Jurkat, Clone E6-1 (cell line): ENCODE results near the gene PCCA. TPM values are rescaled to one million over a fixed set of nuclear protein-coding genes. Genes with fewer than 3 reads are reported as not detected.
"Not testable (repeated sequence)": the region's sequence is repeated elsewhere in the genome, so short reads cannot be mapped to it uniquely, and the experiment has no call there.

Source experiments
- DNase-seq: peaks from one replicate; pipeline ENCODE4 v3.0.0-alpha.2; 2011; ENCODE audit warnings: low read depth, low spot score
- H3K4me3 ChIP-seq: 2 replicates; pipeline ENCODE4 v1.5.1; 2011; ENCODE audit warnings: mild to moderate bottlenecking, low read length, control low read depth, moderate library complexity
- polyA plus RNA-seq: library from polyadenylated mRNA; unstranded; fragments of >200 nt; gene quantifications from one replicate; pipeline ENCODE4 v1.2.1, GENCODE V29; 2012; ENCODE audit warnings: missing spikeins; ENCODE audit not compliant: insufficient read length, insufficient read depth

PCCA gene, protein sequence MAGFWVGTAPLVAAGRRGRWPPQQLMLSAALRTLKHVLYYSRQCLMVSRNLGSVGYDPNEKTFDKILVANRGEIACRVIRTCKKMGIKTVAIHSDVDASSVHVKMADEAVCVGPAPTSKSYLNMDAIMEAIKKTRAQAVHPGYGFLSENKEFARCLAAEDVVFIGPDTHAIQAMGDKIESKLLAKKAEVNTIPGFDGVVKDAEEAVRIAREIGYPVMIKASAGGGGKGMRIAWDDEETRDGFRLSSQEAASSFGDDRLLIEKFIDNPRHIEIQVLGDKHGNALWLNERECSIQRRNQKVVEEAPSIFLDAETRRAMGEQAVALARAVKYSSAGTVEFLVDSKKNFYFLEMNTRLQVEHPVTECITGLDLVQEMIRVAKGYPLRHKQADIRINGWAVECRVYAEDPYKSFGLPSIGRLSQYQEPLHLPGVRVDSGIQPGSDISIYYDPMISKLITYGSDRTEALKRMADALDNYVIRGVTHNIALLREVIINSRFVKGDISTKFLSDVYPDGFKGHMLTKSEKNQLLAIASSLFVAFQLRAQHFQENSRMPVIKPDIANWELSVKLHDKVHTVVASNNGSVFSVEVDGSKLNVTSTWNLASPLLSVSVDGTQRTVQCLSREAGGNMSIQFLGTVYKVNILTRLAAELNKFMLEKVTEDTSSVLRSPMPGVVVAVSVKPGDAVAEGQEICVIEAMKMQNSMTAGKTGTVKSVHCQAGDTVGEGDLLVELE
- polyA plus RNA-seq = 27.1 TPM

DNA sequence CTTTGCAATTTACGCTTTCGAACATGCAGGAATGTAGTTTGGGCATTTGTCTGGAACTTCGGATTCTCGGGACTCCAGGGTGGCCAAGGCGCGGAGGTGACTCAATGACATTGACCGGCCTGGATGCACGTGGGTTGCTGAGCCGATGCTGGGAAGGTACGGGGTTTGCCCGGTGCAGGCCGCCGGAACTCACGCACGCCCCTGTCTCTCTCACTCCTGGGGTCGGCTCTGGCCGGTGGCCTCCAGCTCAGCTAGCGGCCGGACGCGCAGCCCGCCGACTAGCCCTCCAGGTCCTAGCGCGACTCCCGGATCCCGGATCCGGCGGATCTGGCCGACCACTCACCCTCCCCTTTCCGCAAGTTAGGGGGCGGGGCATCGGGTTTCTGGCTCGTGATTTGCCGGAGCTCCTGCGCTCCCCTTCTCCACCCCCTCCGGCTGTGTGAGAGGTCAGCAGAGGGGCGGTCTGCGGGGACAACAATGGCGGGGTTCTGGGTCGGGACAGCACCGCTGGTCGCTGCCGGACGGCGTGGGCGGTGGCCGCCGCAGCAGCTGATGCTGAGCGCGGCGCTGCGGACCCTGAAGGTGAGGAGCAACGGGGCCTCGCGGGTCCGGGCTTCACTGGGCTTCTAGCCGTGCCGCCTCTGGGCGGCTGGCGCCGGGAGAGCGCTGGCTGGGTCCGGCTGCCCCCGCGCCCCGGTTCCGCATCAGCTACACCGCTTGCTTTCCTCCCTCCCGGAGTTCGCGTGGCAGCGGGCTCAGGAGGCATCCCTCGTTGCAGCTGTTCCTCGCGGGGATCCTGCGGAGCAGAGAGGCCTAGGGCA lies at the start of gene PCCA:
Gene PCCA (plus strand): TSS at position 450 of the 821 bp plus-strand sequence. CDS start 28 bp downstream, at position 478.
- DNase-seq = peak; percentile 57
- peak within 1 kb of the TSS; percentile 82 for H3K4me3 ChIP-seq

DNA sequence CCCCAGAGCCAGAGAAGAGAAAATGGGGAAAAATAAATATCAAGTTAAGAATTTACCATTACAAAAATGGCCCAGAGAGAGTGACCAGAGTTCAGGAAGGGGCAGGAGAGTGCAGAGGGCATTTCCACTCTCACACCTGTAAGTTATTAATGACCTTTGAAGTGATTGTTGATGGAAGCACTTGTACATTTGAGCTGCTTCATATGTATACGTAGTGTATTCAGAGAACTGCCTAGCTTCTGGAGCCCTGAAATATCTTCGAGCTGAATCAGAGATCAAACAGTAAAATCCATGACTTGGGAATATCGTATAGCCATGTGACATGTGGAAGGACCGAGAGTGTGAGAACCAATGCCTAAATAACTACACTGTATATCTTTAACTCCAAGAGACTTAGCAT lies 49.2 kb upstream of the PCCA start:
- no peak overlapping the region for H3K4me3 ChIP-seq
- DNase-seq = no peak

DNA sequence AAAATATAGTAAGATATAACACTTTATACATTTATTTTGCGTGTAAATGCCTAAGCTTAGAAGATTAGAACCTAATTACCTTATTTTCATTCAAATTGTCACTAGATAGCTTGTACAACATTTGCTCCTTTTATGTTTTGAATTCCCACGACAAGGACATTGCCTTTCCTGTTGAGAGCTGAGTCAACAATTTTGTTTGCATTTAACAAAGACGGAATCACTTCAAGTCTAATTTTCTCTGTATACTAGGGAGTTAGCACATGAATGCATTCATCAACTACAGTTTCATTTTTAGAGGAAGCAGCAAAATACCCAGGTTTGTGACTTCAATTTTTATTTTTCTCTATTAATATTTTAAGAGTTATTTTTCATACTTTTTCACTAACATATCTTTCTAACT lies 48.7 kb upstream of the PCCA start:
- DNase-seq = no peak
- no peak overlapping the region for H3K4me3 ChIP-seq

DNA sequence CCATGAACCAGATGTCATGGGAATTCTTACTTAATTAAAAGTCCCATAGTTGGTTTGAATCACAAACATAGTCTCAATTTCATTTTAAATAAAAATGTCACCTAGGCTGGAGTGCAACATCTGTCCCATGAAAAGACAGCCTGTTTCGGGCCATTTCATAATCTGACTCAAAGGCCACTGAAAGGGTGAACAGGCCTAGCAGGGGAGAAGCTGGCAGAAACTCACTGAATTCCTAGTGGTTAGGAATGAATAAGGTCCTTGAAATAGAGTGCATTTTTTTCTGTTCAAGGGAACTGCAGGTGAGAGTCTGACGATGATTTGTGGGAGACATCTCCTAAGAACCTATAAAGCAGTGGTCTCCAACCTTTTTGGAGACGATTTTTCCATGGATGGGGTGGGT lies 44.0 kb upstream of the PCCA start:
- DNase-seq = no peak
- H3K4me3 ChIP-seq = no peak overlapping the region

DNA sequence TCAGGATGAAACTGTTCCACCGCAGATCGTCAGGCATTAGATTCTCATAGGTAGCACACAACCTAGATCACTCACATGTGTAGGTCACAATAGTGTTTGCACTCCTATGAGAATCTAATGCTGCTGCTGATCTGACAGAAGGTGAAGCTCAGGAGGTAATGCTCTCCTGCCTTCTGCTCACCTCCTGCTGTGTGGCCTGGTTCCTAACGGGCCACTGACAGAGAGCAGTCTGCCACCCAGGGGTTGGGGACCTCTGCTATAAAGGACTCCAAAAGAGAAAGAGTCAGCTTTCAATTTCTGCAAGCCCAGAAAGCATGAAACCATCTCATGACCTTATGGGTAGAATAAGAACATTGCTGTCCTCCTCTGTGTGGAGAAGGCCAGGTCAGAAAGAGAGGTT lies 43.5 kb upstream of the PCCA start:
- no peak for DNase-seq
- no peak overlapping the region for H3K4me3 ChIP-seq

DNA sequence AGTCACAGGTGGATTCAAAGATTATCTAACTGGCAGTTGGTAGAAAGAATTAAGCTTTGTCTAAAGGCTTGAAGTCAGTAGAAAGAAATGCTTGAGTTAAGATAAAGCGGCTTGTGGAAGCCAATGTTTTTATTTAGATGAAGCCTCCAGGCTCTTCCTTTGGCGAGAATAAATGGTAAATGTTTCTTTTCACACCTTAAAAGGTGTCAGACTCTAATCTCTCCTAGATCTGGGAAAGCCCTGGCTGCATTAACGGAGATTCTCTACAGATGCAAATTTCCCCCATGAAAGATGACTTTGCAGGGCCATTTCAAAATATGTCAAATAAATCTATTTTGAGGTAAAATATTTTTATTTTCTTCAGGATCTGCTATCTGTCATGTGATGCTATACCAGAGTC lies 37.8 kb upstream of the PCCA start:
- DNase-seq = no peak
- H3K4me3 ChIP-seq = no peak overlapping the region

DNA sequence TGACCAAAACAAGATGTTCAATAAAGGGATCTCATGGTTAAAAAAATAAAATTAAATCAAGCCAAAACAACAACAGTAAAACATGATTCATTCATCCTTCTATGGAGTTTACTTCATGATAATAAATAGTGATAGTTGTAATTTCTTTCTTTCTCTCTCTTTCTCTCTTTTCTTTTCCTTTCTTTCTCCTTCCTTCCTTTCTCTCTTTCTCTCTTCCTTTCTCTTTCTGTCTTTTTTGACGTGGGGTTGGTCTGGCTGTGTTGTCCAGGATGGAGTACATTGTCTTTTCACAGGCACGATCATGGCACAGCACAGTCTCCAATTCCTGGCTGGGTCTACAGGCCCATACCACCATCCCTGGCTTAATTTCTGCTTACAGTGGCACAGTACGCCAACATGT lies 29.1 kb upstream of the PCCA start:
- H3K4me3 ChIP-seq = no peak overlapping the region
- DNase-seq = no peak

DNA sequence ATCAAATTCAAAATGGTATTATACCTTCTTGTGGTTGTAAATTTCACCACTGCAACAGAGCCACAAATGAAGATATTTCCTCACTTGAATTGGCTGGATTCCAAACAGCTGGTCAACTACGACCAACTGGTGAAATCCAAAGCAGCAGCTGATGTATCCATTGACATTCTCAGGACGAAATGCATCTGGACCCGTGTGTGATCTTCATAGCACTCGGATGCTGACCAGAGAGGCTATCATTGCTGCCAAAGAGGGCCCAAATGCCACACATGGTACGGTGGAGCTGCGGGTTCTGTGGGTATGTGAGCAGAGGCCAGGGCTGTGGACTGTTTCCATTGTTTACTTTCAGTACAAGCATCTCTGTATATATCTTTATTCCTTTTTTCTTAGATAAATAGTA lies 25.6 kb upstream of the PCCA start:
- no peak overlapping the region for H3K4me3 ChIP-seq
- DNase-seq = no peak

DNA sequence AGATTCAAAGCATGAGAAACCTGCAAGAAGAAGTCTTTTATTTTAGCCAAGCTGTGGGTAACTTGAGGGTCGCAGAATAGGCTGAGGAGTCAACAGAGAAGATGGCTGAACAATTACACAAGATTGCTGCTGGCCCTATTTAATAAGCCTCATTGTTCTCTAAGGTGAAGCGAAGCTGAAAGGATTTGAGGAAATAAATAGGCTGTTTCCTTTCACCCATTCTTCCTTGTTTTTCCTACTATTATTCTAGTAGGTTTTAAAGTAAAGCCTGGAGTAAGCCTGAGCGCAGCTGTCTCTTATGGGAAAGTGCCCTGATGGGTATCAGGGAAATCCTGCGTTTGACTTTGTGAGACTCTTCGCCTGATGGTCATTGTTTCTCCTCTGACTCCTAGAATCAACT lies 25.0 kb upstream of the PCCA start:
- no peak overlapping the region for H3K4me3 ChIP-seq
- DNase-seq = no peak

DNA sequence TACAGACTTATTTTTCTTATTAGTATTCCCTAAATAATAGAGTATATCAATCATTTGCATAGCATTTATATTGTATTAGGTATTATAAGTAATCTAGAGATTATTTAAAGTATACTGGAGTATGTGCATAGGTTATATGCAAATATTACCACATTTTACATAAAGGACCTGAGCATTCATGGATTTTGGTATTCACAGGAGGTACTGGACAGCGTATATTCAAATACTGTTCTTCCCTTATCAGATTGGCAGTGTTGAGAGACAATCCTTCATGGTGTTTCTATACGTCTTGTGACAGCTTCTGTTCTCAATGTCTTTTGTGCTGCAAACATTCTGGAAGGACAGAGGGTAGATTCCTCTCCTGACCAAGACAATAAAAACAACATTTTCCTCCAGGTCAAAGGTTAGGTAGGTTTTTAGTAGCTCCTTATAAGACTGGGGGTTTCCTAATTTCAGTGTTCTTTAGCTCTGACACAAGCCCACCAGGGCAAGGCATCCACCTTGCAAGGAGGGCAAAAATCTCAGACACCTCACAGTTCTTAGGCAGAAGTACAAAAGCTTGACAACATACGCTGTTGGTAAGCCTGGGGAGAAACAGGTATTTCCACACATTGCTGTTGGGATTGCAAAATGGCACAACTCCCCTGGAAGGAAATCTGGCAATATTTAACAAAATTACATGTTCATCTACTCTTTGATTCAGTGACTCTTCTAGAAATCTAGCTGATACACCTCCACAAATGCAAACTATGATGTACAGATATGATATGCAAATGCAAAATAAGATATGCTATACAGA lies 20.6 kb upstream of the PCCA start:
- no peak overlapping the region for H3K4me3 ChIP-seq
- DNase-seq = no peak

DNA sequence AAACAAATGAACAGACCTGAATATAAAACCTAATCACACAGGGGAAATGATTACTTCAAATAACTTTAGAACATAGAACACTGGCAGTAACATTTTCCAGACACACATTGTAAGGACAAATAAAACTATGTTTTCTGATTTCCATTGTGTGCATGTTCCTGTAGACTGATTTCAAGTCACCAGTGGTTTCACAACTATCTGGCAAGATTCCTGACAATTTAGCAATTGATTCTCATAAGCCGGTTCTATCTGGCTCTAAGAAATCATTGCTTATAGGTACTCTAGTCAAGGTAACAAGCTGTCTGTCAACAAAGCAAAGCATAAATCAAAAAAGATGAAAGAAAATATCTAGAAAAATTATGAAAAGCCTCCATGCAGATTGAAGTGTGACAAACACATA lies 19.6 kb upstream of the PCCA start:
- no peak for DNase-seq
- no peak overlapping the region for H3K4me3 ChIP-seq

DNA sequence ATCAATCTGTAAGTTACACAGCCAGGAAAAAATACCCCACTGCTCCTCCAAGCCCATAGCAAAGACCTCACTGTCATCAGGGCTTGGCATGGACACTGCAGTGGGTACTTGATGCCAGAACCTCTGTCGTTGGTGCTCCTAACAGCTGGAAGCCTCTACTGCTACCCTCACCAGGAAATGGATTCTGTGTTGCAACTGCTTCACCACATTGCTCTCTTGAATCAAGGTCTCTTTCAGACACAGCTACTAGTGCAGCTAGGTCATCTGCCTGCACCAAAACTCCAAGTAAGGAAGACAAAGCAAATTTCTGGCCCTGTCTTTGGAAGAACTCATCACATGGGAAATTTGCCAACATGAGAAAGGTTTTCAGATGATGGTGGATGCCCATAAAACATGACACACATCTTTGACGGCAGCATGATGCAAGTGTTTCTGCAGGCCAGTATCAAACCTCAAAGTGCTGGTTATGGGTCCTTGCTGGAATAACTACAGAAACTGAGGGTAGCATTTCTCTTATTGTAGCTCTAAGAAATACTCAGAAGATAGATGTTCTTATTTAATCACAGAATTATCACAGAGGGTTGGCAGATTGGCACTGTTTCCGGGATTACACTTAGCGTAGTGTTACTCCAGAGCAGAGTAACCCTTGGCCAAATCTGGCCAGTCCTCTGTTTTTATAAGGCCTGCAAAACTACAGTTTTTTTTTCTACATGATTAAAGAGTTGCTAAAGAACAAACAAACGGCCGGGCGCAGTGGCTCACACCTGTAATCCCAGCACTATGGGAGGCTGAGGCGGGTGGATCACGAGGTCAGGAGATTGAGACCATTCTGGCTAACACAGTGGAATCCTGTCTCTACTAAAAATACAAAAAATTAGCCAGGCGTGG lies 12.9 kb upstream of the PCCA start:
- no peak overlapping the region for H3K4me3 ChIP-seq
- no peak for DNase-seq

DNA sequence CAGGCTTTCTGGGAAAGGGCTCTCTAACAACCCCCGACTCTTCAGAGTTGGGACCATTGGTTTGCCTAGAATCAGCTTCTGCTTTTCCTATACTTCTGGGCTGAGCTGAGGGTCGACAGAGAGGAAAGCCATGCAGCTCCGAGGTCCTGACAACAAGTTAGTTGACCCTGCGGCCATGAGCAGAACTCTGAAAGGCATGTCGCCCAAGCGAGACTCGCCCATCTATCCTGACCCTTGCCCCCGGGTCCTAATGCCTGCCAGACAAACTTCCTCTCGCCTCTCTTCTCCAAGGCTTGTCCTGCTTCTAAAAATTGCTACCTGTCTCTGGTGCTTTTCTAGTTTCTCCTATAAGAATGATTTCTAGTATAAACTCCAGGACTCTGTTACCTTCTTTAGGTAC lies 9.9 kb upstream of the PCCA start:
- not testable (repeated sequence) for DNase-seq, H3K4me3 ChIP-seq

DNA sequence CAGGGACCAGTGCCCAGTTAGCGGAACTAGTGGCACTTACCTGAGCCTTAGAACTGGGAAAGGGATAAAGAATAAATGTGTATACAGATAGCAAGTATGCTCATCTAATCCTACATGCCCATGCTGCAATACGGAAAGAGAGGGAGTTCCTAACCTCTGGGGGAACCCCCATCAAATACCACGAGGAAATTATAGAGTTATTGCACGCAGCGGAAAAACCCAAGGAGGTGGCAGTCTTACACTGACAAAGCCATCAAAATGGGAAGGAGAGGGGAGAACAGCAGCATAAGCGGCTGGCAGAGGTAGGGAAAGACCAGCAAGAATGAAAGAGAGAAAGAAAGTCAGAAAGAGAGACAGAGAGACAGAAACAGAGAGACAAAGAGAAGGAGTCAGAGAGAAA lies 5.5 kb upstream of the PCCA start:
- H3K4me3 ChIP-seq, DNase-seq: not testable (repeated sequence)

DNA sequence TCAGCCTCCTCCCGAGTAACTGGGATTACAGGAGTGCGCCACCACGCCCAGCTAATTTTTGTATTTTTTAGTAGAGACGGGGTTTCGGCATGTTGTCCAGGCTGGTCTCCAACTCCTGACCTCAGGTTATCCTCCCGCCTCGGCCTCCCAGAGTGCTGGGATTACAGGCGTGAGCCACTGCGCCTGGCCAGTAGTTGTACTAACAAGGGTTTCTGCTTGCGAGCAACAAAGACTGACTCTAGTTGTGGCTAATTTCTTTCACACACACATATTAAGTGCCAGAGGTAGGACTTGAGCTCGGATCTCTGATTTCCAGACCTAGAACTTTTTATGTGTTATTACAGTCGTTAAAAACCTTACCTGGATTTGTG lies 635 bp upstream of the PCCA start:
- H3K4me3 ChIP-seq = peak overlapping the region; percentile 82
- DNase-seq = no peak

DNA sequence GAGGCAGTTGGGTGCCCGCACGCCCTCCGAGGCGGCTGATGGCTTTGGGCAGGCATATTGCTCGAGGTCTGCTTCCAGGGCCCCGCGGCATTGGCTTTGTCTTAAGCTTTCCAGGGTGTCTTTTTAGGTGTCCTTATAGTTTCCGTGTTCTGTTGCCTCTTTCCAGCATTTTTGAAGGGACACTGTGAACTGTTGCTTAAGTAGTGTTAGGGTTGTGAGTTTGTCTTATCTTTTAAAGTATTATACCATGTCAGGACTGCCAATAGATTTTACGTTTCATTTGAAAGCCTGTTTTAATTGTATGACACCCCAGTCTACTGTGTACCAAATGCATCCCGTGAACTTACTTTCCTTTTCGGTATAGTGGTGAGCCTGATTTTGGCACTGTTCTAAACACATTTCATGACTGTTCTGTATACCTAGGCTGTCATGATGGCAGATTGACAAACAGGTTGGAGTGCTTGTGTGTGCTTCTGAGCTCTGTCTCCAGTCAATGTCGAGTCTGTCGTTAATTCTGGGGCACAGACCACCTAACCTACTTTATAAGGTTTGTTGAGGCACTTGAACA lies 656 bp downstream of the PCCA start:
- DNase-seq = peak; percentile 25
- peak overlapping the region; percentile 82 for H3K4me3 ChIP-seq

DNA sequence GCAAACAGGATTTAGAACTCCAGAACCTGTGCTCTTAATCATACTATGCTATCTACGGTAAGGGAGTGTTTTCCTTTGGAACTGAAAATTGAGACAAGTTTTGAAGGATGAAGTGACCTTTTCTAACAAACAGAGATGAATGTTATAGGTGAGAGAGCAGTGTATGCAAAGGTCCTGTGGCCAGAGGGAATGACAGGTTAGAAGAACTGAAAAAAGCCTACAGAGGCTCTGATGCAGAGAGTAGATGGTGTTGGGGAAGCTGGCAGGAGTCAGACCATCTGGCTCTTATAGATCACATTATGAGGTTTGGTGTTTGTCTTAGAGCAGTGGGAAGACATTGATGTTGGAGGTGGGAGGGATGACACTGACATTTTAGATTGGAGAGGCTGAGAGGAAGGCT lies 2.0 kb downstream of the PCCA start:
- no peak overlapping the region for H3K4me3 ChIP-seq

DNA sequence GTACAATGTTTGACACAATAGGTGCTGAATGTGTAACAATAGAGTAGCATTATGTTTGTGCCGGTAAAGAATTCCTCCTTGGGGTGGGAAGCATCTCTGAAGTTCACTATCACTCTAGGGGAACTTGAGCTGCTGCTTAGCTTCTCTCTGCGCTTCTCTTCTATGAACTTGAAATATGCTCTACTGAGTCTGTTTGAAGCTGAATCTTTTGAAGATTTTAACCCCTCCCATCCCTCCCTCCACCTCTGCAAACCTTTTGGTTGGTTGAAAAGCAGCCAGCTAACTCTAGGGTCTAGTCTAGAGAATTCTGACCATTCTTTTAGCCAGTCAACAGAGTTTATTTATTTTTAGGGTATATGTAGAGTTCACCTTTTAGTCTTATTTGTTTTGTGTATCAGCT lies 2.5 kb downstream of the PCCA start:
- H3K4me3 ChIP-seq = no peak overlapping the region
- peak; percentile 23 for DNase-seq

More for the DNA sequence above, 2.0 kb downstream of the PCCA start:
- no peak for DNase-seq
